Chondrocyte (in vitro differentiated cells): ENCODE results near the gene PLEKHN1. TPM values are rescaled to one million over a fixed set of nuclear protein-coding genes. Genes with fewer than 3 reads are reported as not detected.
A peak's percentile ranks its signal among the peaks of the same experiment; 100 is the strongest.
"Not testable (repeated sequence)": the region's sequence is repeated elsewhere in the genome, so short reads cannot be mapped to it uniquely, and the experiment has no call there.

Experiments used
- DNase-seq: peaks from one replicate; pipeline ENCODE4 v3.0.0; 2021; ENCODE audit warnings: mixed read lengths, low spot score
- H3K27ac Mint-ChIP-seq: one replicate; pipeline ENCODE4 v1.8.0; 2021; ENCODE audit warnings: mild to moderate bottlenecking, moderate library complexity, mixed read lengths; ENCODE audit not compliant: unreplicated experiment
- H3K27me3 Mint-ChIP-seq: 2 replicates; pipeline ENCODE4 v1.8.0; 2021; ENCODE audit warnings: low read depth, mixed read lengths
- H3K36me3 Mint-ChIP-seq: 2 replicates; pipeline ENCODE4 v1.8.0; 2021; ENCODE audit warnings: low read depth, mixed read lengths
- H3K4me1 Mint-ChIP-seq: 2 replicates; pipeline ENCODE4 v1.8.0; 2021; ENCODE audit warnings: low read depth, mild to moderate bottlenecking, mixed read lengths
- H3K4me3 Mint-ChIP-seq: one replicate; pipeline ENCODE4 v1.8.0; 2021; ENCODE audit warnings: mild to moderate bottlenecking, moderate library complexity, mixed read lengths; ENCODE audit not compliant: unreplicated experiment
- H3K9me3 Mint-ChIP-seq: 2 replicates; pipeline ENCODE4 v1.8.0; 2021; ENCODE audit warnings: low read depth, mixed read lengths
- total RNA-seq: library from RNA; stranded (reverse); gene quantifications from 3 replicates; pipeline ENCODE4 v1.2.1, GENCODE V29; 2021
- TF ChIP-seq, protein P1 (sequence below): fragments of 200-600 bp; sonication (generic); IDR thresholded peaks from 2 replicates; pipeline ENCODE4 v1.5.0; 2021; ENCODE audit warnings: antibody characterized with exemption, mild to moderate bottlenecking, moderate library complexity

Gene PLEKHN1
- total RNA-seq, 1 donor from 2014 or later: 0.17 TPM

GRCh38 chr1:942864-943533 is 23.3 kb upstream of the PLEKHN1 start:
- Mint-ChIP-seq H3K36me3 (peaks cover 6% of the 10 kb centered on the region), H3K27ac (no peak overlapping the region), H3K27me3 (no peaks in the 10 kb centered on the region), H3K4me3 (no peak overlapping the region), H3K4me1 (peaks cover 28% of the 10 kb centered on the region), H3K9me3 (no peaks in the 10 kb centered on the region)
- no peak for DNase-seq
- TF ChIP-seq, protein P1, sequence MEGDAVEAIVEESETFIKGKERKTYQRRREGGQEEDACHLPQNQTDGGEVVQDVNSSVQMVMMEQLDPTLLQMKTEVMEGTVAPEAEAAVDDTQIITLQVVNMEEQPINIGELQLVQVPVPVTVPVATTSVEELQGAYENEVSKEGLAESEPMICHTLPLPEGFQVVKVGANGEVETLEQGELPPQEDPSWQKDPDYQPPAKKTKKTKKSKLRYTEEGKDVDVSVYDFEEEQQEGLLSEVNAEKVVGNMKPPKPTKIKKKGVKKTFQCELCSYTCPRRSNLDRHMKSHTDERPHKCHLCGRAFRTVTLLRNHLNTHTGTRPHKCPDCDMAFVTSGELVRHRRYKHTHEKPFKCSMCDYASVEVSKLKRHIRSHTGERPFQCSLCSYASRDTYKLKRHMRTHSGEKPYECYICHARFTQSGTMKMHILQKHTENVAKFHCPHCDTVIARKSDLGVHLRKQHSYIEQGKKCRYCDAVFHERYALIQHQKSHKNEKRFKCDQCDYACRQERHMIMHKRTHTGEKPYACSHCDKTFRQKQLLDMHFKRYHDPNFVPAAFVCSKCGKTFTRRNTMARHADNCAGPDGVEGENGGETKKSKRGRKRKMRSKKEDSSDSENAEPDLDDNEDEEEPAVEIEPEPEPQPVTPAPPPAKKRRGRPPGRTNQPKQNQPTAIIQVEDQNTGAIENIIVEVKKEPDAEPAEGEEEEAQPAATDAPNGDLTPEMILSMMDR: no peak

GRCh38 chr1:943545-944340 is 22.5 kb upstream of the PLEKHN1 start:
- H3K27ac Mint-ChIP-seq: no peak overlapping the region
- TF ChIP-seq, protein P1: no peak
- no peaks in the 10 kb centered on the region for H3K27me3 Mint-ChIP-seq
- no peak for DNase-seq
- H3K4me1 Mint-ChIP-seq: peaks cover 21% of the 10 kb centered on the region
- peaks cover 7% of the 10 kb centered on the region for H3K36me3 Mint-ChIP-seq
- no peak overlapping the region for H3K4me3 Mint-ChIP-seq
- H3K9me3 Mint-ChIP-seq: no peaks in the 10 kb centered on the region

DNA sequence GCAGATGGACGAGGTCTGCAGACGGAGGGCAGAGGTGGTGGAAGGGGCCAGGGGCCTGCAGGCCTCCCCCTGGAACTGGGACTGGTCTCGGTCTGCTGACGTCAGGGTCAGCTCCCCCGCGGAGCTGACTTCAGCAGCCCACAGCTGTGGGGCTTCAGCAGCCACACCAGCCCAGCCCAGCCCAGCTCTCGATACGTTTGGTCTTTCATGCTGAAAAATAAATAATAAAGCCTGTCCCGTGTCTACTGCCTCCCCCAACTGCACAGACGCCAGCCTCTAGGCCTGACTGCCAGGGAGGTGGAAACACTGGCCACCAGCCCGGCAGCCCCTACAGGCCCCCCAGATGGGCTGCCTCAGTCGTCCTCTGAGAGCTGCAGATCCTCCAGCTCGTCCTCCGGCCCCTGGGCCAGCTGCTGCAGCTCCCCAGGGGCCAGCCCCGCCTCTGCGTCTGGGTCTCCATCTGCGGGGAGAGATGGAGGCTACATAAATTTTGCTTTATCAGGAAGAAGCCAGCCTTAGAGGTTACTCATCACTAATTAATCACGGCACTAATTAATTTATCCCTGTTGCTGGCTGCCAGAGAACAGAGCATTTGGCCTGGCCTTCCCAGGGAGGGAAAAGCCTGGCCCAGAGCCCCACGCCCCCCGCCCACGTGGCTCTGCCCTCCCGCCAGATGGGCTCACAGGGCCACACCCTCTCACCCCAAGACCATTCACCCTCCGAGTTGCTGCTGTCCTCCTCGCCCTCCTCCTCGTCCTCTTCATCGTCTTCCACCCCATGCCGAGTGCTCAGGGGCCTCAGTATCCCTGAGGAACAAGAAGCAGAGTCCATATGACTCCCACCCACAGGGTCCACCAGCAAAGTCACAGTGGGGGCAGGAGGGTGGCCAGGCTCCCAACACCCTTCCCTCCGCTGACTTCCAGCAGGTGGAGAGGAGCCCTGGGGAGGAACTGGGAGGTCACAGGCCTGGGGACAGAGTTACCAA is 21.6 kb upstream of the PLEKHN1 start:
- Mint-ChIP-seq H3K36me3 (peaks cover 10% of the 10 kb centered on the region), H3K27ac (peak overlapping the region; percentile 20), H3K4me3 (no peak overlapping the region), H3K9me3 (no peaks in the 10 kb centered on the region), H3K4me1 (peaks cover 20% of the 10 kb centered on the region), H3K27me3 (no peaks in the 10 kb centered on the region)
- DNase-seq: no peak
- TF ChIP-seq, protein P1: no peak

DNA sequence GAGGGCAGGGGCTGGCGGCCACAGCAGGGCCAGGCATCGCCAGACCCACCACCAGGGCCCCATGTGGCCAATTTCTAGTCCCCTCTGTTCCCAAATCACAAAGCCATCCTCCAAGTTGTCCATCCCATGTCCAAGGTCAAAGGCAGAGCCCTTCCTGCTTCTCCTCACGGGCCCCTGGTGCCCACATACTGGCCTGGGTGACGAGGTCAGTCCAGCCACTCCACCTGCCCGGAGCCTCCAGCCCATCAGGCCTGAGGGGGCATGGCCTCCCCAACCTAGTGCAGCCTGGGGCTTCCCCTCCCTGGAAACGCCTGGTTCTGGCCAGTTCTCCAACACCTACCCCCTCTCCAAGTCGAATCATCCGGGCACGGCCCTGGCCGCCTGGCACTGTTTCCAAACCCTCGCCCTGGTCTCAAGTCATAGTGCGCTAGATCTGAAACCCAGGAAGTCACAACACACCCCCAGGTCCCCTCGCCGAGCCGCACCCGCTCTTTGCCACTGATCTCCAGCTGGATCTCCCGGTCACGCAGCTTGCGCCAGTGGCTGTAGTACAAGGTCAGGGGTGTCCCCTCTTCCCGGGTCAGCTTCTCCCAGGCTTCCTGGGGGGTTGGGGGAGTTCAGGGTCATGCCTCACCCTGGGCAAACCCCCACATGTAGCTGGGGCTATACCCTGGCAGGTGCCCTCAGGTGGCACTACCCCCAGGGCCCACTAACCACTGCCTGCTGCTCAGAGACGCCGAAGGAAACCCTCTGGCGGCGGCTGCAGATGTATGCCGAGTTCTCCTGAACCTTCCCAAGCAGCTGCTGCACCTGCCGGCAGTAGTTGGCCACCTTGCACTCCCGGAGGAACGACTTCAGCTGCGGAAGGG is 20.4 kb upstream of the PLEKHN1 start:
- no peak overlapping the region for H3K4me3 Mint-ChIP-seq
- H3K9me3 Mint-ChIP-seq: no peaks in the 10 kb centered on the region
- no peaks in the 10 kb centered on the region for H3K27me3 Mint-ChIP-seq
- TF ChIP-seq, protein P1: no peak
- no peak overlapping the region for H3K27ac Mint-ChIP-seq
- peaks cover 20% of the 10 kb centered on the region for H3K4me1 Mint-ChIP-seq
- H3K36me3 Mint-ChIP-seq: peaks cover 16% of the 10 kb centered on the region
- no peak for DNase-seq

- Mint-ChIP-seq H3K36me3 (peaks cover 19% of the 10 kb centered on the region), H3K4me1 (peaks cover 16% of the 10 kb centered on the region)
- H3K9me3 Mint-ChIP-seq, H3K27ac Mint-ChIP-seq, DNase-seq, H3K4me3 Mint-ChIP-seq, H3K27me3 Mint-ChIP-seq: not testable (repeated sequence)
Measured at GRCh38 chr1:946811-947210, 19.5 kb upstream of the PLEKHN1 start.
